HT1080 (cell line): ENCODE data around the gene TRIM43B. TPM values are rescaled to one million over a fixed set of nuclear protein-coding genes. Genes with fewer than 3 reads are reported as not detected.
A peak's percentile ranks its signal among the peaks of the same experiment; 100 is the strongest.
"Not testable (repeated sequence)": the region's sequence is repeated elsewhere in the genome, so short reads cannot be mapped to it uniquely, and the experiment has no call there.

Source experiments
- DNase-seq: peaks from one replicate; pipeline ENCODE4 v3.0.0-alpha.2; 2015; ENCODE audit warnings: low read depth
- polyA plus RNA-seq, 2 experiments: library from polyadenylated mRNA; depleted of rRNA; stranded (reverse); fragments of >200 nt; gene quantifications; 2 replicates each; pipeline ENCODE4 v1.2.3, GENCODE V29; 2015
- total RNA-seq: library from RNA; depleted of rRNA; stranded (reverse); fragments of >200 nt; shearing (Covaris generic); gene quantifications from 2 replicates; pipeline ENCODE4 v1.2.3, GENCODE V29; 2014; rRNA removed

The TRIM43B gene
- not detected in 2 replicates for total RNA-seq
- not detected in 2 replicates for polyA plus RNA-seq (2015; cell fraction: cytosol; rRNA removed)
- polyA plus RNA-seq (2015; cell fraction: nucleus; rRNA removed) = not detected in 2 replicates

GRCh38 chr2:95484654-95485053, at the start of gene TRIM43B:
TRIM43B (minus strand) TSS chr2:95484754; CDS start chr2:95482714, 2,040 bp downstream.
- not testable (repeated sequence) for DNase-seq

- DNase-seq = peak; percentile 4
Measured at GRCh38 chr2:95531254-95531771, 46.8 kb upstream of the TRIM43B start.

GRCh38 chr2:95530734-95531133, 46.2 kb upstream of the TRIM43B start:
- DNase-seq = peak; percentile 80

GRCh38 chr2:95526360-95527341, 42.1 kb upstream of the TRIM43B start:
- DNase-seq = no peak

DNA sequence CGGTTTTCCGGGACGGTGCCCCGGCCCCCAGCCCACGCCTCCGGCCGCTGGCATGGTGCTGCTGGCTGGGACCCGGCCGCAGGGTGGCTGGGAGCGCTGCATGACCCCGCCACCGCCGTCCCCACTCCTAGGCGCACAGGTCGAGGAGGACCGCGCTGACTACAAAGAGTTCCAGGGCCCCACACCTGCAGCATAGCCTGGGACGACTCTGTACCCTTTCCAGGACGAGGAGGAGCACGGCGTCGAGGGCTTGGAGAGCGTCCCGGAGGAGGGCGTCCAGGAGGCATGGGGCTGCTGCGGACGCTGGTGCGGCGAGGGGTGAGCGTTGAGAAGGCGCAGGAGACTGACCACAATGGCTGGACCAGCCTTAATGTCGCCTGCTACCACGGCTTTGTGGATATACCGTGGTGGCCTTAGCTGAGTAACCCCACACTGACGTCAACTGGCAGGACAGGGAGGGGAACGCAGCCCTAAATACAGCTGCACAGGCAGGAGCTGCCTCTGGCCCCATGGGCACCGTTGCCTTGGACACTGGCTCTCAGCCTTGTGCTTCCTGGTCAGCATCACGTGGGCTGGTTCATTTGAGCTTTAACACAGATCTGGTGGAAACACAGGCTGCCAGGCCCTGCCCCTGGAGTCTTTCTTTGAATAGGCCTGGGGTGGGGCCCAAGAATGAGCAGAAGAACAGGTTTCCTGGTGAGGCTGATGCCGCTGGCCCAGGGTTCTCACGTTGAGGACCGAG, 40.9 kb upstream of the TRIM43B start:
- no peak for DNase-seq

GRCh38 chr2:95524195-95524594, 39.6 kb upstream of the TRIM43B start:
- DNase-seq = no peak

DNA sequence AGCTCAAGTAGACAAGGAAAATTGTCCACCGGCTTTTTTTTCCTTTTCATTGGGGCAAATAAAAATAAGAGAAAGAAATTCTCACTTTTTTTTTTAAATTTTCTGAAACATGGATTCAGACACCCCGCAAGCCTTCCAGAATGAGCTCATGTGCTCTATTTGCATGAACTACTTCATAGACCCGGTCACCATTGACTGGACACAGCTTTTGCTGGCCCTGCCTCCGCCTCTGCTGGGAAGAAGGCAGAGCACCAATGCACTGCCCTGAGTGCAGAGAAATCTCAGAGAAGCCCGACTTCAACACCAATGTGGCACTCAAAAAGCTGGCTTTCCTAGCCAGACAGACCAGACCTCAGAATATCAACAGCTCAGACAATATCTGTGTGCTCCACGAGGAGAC, 30.2 kb upstream of the TRIM43B start:
- no peak for DNase-seq

DNA sequence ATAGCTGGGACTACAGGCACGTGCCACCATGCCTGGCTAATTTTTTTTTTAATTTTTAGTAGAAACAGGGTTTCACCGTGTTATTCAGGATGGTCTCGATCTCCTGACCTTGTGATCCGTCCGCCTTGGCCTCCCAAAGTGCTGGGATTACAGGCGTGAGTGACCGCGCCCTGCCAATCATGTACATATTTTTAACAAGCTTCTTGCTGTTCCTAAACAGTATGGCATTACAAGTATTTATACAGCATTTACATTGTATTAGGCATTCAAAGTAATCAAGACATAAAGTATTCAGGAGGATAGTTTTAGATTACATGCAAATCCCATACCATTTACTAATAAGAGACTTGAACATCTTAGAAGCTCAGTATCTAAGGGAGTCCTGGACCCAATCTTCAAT, 29.7 kb upstream of the TRIM43B start:
- not testable (repeated sequence) for DNase-seq

DNA sequence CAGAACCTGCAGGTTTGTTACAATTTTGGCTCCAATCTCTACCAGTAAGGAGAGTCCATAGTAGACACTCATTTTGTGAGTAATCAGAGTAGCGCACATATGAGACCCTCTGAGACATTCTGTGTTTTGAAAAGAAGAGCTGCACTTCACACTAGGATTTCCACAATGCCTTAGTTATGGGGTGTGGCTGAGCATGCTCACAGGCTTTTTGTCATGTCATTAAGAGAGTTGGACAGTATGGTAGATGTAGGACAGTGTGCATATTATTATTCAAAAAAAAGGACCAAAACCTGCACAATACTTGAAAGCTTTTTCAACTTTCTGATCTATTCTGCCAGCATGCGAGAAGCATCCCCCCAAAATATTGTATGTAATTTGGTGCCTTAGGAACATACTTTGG, 24.9 kb upstream of the TRIM43B start:
- no peak for DNase-seq

DNA sequence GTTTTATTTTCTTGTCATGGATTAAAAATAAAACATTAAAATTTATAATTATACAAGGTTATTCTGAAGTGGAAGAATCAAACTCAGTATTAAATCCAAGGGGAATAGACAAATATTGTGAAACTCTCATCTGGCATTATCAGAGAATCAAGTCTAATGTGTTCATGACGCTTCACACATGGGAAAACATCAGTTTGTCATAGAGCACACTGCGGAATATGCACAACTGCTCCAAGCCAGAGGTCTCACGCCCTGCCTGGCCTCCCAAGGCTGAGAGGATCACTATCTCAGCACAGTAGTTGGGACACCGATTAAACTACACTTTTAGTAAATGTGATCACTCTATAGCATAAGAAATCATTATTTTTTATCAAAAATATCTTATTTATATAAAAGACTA, 20.7 kb upstream of the TRIM43B start:
- no peak for DNase-seq

GRCh38 chr2:95500854-95501253, 16.3 kb upstream of the TRIM43B start:
- DNase-seq = no peak

GRCh38 chr2:95492076-95492475, 7.5 kb upstream of the TRIM43B start:
- not testable (repeated sequence) for DNase-seq

- DNase-seq = not testable (repeated sequence)
Measured at GRCh38 chr2:95475025-95475424, 9.5 kb downstream of the TRIM43B start.

GRCh38 chr2:95467984-95468383, 16.6 kb downstream of the TRIM43B start:
- not testable (repeated sequence) for DNase-seq

- not testable (repeated sequence) for DNase-seq
Measured at GRCh38 chr2:95466572-95466971, 18.0 kb downstream of the TRIM43B start.

GRCh38 chr2:95463292-95463691, 21.3 kb downstream of the TRIM43B start:
- DNase-seq = not testable (repeated sequence)

DNA sequence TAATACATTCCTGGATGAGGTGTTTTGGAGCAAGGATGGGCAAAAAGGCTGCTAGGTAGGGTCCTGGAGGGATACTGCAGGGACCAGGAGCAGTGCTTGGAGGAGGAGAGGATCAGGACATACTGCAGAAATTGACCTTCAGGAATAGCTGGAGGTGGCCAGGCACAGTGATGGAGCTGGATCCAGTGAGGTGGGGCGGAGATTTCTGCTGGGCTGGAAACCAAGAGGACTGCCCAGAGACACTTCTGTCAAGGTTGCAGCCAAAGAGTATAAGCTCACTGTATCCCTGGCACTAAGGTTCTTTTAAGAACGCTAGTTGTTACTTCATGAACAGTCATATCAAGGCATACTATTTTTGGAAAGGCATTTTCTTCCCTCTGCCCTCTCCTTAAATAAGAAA, 39.2 kb downstream of the TRIM43B start:
- not testable (repeated sequence) for DNase-seq

DNA sequence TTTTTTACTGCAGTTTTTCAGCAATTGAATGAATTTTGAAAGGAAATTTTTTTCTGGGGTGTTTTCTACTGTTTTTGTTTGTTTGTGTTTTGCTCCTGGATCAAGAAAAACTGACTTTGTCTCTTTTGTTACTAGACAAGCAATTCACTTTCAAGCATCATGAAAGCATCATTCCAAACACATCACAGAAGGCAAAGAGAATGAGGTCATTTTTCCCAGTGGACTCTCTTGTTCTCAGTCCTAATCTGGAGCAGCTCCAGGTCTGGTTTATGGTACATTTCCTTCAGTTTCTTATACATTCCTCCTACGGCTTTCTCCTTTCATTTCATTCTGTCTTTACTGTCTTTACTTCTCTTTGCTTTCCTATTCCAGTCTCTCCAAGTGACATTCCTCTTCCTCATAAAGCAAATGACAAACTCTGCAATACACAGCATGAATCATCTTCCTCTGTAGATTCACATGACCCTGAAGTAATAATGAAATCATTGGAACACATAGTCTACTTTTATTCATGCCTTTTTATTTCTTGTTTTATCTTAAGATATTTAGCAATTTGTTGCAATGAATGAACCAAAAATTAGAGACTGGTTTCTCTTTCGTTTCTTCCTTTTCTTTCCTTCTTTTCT, 42.0 kb downstream of the TRIM43B start:
- DNase-seq = not testable (repeated sequence)

DNA sequence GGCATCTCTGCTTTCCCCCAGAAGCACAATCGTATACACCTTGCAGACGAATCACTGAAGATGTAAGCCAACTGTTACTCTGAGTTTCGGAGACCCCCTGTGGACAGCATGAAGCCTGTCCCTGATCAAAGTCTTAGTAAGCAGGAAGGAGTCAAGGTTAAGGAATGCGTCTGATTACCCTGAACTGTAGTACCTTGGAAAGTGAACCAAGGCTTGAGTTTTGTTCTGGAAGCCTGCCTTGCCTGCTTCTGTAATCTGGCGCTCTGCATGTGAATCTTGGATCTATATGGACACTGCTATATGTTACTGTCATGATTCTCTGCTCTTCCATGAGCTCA, 48.7 kb downstream of the TRIM43B start:
- DNase-seq = not testable (repeated sequence)

DNA sequence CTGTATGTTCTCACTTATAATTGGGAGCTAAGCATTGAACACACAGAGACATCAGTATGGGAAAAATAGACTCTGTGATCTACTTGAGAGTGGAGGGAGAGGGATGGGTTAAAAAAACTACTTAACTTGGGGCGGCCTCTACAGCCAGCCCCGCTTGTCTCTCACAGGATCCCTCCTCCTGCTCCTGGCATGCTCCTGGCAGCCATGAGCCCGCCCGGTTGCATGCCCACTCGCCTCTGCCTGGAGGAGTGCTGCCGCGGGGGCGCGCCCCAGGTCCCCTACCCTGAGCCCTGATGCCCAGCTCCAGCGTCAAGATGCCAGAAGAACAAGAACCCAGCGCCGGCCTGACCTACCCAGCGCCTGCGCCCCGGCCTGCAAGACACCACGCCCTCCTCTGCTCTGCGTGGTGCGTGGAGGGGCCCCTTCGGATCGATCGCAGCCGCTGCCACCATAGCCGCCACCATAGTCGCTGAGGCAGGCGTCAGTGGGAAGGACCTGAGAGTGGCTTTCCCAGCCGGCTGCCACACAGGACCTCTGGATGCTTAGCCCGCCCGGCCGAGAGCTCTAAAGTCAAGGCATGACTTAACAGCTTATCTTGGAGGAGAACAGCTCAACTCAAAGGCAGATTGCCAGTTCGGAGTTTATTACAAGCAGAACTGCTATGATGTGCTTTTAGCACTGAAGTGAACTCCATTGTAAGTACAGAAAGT, 49.2 kb downstream of the TRIM43B start:
- not testable (repeated sequence) for DNase-seq
